ENCODE results near the gene OLFML2B.

GRCh38 chr1:162038624-162039023 is 15.0 kb upstream of the OLFML2B start:
- TF ChIP-seq, protein P1, sequence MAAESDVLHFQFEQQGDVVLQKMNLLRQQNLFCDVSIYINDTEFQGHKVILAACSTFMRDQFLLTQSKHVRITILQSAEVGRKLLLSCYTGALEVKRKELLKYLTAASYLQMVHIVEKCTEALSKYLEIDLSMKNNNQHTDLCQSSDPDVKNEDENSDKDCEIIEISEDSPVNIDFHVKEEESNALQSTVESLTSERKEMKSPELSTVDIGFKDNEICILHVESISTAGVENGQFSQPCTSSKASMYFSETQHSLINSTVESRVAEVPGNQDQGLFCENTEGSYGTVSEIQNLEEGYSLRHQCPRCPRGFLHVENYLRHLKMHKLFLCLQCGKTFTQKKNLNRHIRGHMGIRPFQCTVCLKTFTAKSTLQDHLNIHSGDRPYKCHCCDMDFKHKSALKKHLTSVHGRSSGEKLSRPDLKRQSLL (tag by site-specific recombination; IDR thresholded peaks at IDR 0.05): no peak
- no peak for TF ChIP-seq HOXC10 (CRISPR knock-in tag; IDR thresholded peaks at IDR 0.05)

Data from HEK293 (cell line).